T follicular helper cell (primary cell): ENCODE measurements around the gene KCNJ9.
A peak's percentile ranks its signal among the peaks of the same experiment; 100 is the strongest.
"Not testable (repeated sequence)": the region's sequence is repeated elsewhere in the genome, so short reads cannot be mapped to it uniquely, and the experiment has no call there.

Experiments used
- DNase-seq: peaks from one replicate; pipeline ENCODE4 v3.0.0-alpha.2; 2020; ENCODE audit warnings: low read depth

Gene KCNJ9

DNA sequence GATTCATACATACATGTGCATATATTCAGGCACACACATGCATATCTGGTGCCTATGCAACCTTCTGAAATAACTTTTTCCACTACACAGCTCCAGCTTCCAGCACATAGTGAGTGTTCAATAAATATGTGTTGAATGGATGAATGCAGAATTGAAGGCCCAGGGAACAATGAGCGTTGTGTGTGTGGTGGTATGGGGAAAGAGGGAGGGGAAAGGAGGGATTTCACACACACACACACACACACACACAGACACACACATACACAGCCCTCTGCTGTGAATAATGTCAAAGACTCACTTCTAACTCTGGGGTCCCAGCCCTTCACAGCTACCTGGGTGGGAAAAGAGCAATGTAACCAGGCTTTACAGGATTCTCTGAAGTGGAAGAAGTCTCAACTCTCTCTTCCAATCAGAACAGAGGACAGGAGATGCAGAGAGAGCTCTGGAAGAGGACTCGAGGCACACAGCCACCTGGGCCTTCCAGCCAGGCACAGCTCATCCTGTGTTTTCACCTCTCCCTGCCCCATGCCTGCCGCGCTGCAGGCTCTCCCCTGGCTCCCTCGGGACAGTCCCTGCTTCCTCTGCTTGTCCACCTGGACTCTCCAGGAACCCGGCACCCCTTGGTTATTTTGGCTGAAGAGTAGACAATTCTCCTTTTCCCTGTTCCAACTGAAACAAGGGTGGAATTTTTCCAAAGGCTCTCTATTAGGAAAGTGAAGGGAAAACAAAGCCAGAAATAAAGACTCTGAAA, 22.5 kb downstream of the KCNJ9 start:
- no peak for DNase-seq

DNA sequence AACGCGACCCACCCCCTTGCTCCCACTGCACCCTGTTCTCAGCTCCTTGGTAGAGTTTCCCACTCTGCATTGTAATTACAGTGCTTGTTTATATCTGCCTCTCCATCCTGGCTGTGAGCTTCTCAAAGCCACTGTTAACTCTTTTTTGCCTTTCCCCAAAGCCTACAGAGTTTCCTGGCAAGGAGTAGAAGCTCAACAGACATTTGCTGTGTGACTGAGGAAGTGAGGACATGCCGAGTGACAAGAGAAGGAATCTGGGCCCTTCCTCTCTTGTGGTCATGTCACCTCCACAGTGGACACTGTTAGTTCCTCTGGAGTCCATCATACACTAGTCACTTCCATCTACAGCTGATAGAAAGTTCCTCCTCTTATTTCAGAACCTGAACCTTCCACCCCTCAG, 23.1 kb downstream of the KCNJ9 start:
- DNase-seq: no peak

DNA sequence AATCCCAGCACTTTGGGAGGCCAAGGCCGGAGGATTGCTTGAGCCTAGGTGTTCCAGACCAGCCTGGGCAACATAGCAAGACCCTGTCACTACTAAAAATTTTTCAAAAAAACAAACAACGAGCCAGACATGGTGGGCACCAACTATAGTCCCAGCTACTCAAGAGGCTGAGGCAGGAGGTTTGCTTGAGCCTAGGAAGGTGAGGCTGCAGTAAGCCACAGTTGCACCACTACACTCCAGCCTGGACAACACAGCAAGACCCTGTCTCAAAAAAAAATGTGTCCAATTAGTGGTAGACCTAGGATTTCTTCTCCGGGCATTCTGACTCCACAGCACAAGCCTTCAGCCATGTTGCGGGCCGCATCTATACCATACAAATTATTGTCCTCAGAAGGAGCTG, 23.8 kb downstream of the KCNJ9 start:
- no peak for DNase-seq

DNA sequence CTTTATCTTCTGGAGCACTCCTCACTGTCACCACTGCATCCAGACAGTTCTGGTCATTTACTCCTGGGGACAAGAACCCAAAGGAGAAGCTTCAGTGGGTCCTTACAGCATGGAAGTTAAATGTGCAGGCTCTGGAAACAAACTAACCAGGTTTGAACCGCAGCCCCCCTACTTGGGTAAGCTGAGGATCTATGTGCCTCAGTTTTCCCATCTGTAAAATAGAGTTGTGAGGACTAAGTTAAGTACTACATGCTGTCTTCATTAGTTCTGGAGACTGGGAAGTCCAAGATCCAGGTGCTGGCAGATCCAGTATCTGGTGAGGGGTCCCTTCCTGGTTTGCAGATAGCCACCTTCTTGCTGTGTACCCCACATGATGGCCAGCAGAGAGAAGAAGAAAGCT, 26.2 kb downstream of the KCNJ9 start:
- no peak for DNase-seq

DNA sequence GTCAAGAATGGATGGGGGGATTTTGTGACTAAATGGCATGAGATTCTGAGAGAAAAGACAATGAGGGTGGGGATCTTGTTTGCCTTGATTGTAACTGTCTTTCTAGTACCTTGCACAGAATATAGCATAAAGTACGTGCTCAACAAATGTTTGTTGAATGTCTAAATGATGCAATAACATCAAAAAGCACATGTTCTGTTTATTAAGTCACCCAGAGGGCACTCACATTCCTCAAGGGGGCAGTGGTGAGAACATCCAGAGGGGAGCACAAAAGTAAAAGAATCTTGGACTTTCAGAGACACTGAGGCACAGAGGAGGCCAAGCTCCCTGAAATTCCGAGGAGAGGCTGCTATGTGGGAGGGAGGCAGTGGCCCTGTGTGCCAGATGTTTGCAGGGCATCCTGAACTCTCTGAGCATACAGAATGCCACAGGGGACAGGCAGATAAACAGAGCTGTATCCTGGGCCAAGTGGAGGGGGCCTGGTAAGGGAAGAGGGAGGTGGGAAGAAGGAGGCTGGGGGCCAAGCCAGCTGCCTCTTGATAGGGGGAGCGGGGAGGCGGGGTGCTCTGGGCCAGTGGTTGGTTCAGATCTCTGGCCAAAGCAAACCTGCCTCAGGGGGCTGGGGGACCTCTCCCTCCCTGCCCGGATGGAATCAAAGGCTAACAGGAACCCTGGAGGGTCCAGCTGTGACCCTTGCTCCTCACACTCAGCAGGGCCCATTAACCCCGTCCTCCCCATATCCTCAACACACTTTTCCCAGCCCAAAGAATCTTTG, 27.7 kb downstream of the KCNJ9 start:
- DNase-seq: peak; percentile 19

DNA sequence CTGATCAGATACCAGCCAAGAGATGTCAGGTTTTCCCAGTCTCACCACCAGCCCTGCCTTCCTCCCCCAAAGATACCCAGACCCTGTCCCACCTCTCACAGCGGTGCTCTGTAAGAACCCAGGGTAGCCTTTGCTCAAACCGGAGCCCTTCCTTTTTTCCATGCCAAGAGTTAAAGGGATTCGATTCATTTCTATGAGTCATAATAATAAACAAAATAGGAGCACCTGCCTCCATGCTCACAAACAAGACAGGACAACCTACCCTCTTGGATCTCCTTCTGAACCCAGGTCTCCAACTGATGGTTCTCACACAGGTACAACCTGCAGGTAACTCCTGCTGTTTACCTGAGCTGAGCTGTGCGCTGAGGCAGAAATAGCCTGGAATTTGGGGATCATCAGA, 28.3 kb downstream of the KCNJ9 start:
- no peak for DNase-seq

DNA sequence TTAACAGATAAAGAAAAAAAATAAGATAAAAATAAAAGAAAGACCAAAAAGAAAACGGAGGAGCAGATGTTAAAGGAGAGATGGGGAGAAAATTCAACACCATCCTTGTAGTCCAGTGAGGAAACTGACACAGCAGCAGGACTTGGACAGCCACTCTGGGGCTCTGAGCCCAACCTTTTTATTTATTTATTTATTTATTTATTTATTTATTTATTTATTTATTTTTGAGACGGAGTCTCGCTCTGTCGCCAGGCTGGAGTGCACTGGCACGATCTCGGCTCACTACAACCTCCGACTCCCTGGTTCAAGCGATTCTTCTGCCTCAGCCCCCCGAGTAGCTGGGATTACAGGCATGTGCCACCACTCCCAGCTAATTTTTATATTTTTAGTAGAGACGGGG, 30.1 kb downstream of the KCNJ9 start:
- not testable (repeated sequence) for DNase-seq

DNA sequence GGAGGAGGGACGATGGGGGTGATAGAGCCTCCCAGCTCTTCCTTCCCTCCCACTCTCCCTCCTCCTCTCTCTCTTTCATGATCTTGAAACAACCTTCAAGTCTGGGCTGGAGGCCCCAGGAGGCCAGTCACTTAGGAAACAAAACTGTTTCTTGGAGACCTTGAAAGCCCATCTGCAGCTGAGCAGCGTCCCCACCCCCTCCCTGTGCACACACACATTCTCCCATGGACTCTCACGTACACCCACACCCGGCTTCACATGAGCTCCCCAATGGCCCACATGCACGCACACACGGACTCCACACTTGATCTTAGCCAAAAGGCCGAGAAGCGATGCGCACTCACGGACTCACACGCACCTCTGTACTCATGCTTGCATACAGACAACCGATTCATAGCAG, 31.0 kb downstream of the KCNJ9 start:
- no peak for DNase-seq

DNA sequence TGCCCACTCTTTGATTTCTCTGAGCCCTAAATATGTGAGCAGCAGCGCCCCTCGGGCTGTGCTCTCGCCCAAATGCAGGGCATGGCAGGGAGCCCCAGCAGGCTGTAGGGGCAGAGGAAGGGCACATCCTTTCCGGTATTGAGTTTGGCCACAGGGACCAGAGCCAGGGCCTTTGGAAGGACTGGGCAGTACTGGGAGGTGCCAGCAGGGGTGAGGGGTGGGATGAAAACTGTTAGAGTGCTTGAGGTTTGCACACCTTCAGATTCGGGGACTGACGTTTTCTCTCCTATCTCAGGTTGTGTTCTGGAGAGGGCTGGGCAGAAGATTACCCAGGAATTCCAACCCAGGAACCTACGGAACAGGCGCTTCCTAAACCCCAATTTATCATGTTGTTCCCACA, 32.1 kb downstream of the KCNJ9 start:
- no peak for DNase-seq

DNA sequence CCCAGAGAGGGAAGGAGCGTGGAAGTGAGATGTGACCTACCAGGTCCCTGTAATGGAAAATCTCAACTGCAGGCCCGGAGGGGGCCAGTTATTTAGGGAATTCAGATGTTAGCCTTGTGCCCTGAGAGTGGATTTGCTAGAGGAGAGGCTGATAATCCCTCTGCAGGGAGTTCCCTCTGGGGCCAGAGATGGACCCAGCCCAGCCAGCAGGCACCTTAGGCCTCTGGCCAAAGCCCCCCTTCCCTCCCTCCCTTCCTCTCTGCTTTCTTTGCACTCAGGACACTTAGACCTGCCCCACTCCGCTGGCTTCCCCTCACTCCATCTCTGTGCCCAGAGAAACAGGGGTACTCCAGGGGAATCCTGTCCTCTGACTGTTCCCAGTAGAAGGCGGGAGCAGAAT, 32.7 kb downstream of the KCNJ9 start:
- DNase-seq: no peak

DNA sequence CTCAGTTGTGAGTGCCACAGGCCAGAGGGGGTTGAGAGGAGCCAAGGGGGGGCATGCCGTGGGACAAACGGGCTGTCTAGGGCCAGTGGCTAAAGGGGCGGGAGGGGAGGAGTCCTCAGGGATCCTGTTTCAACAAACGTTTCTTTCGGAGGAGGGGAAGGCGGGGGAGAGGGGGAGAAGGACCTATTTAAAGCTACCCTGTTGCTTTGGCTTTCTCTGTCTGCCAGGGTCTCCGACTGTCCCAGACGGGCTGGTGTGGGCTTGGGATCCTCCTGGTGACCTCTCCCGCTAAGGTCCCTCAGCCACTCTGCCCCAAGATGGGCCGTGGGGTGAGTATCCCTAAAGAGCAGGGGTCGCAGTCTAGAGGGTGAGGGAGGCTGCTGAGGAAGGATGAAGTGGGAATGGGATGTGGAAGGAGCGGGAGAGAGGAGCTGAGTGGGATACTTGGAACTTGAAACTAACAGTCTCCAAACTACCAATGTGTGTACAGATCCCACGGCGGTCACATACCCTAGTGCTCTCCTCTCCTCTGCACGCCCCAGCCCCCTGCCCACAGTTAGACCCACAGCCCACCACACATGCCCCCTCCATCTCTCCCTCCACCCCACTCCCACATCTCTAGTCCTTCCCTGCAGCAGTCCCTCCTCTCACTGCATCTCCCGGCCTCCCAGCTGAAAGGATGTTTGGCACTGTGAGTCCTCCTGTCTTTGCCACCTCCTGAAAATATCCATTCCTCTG, 34.4 kb downstream of the KCNJ9 start, which contains the start of gene ATP1A2:
Gene ATP1A2 (plus strand): TSS at position 215 of the 738 bp plus-strand sequence. CDS start 103 bp downstream, at position 318.
- DNase-seq: no peak

DNA sequence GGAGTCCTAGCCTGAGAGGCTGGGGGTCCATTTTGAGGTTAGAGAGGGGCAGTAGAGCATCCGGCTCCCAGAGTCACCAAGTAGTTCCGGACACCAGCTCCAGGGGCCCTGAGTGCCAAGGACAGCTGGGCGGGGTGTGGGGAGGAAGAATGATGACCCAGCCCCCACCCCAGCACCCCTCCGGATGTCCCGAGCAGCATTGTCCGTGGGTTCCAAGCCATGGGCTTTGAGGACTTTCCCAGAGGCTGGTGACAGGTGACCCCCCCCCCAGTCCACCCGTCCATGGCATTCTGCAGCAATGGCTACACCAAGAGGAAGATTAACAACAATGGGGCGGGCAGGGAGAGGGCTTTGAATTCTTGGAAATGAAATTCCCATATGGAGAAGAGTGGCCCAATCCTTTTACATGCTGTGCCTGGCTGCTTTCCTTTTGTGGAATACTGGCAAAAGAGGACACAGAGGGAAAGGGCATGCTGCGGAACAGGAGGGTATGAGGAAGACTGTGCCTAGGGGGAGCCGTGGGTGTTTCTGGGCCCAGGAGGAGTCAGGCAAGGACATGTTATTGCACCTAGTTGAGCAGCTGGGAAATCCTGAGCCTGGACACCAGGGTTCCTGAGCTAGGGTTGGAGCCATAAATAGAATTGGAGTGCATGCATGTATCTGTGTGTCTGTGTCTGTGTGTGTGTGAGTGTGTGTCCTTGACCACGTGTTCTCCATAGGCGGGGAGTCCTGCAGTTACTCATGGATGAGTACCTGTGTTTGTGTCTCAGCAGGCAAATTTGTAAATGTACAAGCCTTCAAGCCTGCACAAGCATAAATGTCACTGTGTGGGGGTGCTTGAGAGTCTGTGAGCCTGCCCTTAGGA, 35.2 kb downstream of the KCNJ9 start:
- no peak for DNase-seq

DNA sequence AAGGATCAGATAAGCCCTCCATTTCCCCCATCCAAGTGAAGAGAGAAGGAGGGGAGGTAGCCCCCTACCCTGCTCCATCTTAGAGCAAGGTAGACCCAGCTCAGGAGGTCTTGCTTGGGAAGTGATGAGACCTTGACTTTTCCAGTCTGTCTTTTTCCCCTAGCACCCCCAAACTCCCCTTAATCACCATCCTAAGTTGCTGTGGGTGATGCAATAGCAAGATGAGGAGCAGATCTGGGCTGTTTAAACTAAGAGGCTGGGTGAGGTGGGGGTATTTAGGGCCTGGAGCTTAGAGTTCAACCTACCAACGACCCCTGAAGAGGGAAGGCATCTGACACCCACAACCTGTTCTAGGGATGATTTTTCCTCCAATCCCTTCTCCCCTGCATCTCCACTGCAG, 36.0 kb downstream of the KCNJ9 start:
- no peak for DNase-seq

DNA sequence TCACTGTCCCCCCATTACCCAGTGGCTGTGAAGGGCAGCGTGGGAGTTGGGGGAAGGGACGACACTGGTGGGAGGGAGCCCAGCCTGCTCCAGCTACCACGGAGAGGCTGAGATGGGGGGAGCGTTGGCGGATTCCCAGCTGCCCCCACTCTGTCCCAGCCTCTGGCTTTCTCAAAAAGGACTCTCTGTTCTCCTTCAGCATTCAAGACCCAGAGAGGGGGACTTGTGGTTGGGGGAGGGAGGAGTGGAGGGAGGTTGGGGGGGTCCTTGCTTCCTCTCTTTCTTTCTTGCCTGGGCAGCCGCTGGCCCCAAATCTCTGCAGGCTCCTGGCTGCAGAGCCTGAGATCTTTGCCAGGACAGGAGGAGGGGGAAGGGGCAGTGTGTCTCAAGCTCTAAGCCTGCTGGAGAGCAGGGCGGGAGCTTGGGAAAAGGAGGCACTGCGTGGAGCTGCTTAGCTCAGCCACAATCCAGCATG, 36.4 kb downstream of the KCNJ9 start:
- DNase-seq: no peak

DNA sequence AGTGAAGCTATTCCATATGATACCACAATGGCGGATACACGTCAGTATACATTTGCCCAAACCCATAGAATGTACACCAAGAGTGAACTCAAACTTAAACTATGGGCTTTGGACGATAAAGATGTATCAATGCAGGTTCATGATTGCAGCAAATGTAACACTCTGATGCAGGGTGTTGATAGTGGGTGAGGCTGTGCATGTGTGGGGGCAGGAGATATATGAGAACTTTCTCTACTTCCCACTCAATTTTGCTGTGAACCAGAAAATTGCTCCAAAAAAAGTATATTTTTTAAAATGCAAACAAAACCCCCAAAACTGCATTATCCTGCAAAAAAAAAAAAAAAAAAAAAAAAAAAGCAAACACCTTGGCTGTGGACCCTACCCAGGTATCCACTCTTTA, 37.6 kb downstream of the KCNJ9 start:
- no peak for DNase-seq

DNA sequence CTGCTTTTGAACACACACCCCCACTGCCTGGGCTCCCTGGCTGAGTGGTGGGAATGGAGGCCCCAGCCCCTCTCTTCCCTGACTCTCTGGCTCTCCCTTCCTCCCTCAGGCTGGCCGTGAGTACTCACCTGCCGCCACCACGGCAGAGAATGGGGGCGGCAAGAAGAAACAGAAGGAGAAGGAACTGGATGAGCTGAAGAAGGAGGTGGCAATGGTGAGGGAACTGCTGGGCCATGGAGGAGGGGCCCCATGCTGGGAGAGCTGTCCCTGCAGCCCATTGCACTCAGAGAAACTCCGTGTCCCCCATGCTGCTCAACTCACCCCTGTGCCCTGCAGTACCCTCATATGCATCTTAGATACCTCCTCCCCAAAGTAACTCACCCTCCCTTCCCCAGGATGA, 39.5 kb downstream of the KCNJ9 start:
- no peak for DNase-seq

DNA sequence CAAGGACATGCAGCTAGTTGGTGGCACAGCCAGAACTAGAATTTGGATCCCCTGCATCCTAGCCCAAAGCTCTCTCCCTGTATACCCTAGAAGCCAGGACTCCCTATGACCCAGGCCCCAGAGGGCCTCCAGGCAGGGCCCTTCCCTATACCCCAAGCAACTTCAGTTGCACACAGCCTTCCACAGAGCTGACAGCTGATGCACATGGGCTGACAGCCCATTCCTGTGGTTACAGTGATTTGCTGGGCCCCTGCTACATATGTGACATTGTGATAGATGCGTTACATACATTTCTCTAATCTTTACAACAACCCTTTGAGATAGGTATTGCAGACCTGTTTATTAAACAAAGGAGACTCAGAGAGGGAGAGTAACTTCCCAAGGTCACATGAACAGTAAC, 40.0 kb downstream of the KCNJ9 start:
- no peak for DNase-seq

DNA sequence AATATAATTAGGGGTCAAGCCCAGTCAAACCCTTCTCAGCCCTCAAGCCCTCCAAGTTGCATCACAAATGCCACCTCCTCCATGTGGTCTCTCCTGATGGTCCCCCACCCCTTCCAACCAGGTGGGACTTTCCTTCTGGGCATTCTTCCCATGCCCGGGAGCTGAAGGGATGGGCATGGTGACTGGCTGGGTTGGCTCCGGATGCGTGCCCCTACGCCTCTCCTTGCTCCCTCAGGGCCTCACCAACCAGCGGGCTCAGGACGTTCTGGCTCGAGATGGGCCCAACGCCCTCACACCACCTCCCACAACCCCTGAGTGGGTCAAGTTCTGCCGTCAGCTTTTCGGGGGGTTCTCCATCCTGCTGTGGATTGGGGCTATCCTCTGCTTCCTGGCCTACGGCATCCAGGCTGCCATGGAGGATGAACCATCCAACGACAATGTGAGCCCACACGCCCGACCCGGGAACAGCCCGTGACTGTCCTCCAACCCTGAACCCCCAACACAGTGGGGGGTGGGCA, 41.7 kb downstream of the KCNJ9 start:
- DNase-seq: no peak

DNA sequence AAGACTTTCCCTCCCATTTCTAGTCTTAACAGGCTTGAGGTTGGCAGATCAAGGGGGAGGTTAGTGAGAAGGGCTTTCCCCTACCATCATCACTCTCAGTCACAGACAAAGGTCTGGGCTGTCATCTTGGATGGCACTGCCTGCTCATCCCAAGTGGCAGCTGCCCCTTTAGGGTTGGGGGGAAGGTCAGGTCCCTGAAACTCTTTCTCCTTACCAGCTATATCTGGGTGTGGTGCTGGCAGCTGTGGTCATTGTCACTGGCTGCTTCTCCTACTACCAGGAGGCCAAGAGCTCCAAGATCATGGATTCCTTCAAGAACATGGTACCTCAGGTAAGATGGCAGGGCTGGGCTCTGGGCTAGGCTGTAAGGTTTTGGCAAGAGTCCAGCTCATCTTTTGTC, 42.4 kb downstream of the KCNJ9 start:
- no peak for DNase-seq

DNA sequence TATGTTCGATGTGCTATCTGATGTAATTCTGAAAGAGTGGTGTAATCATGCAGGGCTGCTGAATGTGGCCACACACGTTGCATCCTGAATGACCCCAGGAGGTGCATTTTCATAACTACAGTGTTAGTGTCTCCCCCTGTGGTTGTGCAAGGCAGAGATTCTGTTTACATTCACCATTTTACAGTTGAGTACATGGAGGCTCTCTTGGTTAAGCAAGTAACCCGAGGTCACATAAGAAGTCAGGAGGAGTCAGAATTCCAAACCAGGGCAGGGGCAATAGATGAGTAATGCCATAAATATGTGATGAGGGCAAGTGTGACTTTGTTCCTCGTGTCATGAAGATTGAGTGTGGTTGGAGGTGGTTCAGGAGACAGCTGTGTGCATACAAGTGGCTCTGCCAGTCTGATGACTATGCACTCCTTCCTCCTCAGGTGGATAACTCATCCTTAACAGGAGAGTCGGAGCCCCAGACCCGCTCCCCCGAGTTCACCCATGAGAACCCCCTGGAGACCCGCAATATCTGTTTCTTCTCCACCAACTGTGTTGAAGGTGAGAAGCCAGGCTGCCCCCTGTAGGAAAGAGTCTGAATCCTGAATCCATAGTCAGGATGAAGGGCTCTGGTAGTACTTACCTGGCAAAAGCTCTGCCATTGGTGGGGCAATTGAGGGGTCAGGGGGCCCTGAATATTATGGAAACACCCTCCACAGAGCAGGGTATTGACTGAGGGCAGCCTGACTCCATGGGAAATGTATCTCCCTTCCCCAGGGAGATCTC, 43.6 kb downstream of the KCNJ9 start:
- DNase-seq: no peak

DNA sequence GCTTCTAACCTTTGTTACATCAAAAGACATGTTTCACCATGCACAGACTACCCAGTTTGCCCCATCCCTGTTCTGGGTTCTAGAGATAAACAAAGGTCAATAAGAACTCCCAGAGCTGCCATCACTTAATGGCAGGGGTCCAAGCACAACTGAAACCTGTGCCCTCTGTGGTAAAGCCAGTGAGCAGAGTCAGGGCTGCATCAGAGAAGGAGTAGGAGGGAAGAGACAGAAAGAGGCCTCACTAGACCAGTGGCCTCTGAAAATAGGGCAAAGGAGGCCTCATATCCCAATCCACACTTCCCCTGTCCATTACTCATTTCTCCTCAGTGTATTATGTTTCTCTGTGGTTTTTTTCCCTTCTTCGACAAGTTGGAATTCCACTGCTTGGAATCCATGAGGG, 44.4 kb downstream of the KCNJ9 start:
- no peak for DNase-seq
